ENCODE data around the gene CFAP58. TPM values are rescaled to one million over a fixed set of nuclear protein-coding genes. Genes with fewer than 3 reads are reported as not detected.

Gene CFAP58
- total RNA-seq, 4 donors from 2014 or later: 0.20 to 0.21 TPM; not detected in 2

DNA sequence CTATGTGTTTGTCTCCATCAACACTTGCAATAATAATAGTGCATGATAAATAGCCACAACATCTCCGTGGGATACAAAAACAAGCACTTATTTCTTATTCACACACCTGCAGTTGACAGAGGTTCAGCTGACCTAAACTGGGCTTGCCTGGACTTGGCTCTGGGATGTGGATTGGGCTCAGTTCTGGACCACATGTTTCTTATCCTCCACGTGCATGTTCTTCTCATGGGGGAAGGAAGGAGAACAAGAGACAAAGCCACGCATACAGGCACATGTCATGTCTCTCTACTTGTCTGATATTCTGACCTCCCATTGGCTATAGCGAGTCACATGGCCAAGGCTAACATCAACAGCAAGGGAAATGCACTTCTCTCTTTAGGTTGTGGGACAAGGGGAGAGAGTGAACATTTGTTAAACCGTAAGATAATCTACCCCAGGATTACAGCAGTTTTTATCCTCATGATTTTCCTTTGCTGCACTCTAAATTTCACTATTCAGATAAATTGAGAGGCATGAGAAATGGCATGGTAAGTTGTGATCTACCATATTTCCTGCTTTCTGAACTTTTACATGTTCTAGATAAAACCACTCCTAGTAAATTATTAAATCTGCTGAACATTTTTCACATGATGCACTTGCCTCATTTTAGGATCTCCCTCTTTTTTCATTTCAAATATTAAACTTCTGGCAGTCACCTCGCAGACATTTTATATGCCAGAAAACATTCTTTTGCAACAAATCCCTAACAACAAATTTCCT is 33.7 kb downstream of the CFAP58 start:
- DNase-seq (ENCODE audit: low spot score in 2 of 2): no peak
- no peaks in the 10 kb centered on the region for H3K4me1 ChIP-seq
- H3K27ac ChIP-seq: no peak overlapping the region
- 67 to 74% methylated on average over 6 of the region's 6 CpGs for WGBS, 2 donors
- TF ChIP-seq, protein P1, sequence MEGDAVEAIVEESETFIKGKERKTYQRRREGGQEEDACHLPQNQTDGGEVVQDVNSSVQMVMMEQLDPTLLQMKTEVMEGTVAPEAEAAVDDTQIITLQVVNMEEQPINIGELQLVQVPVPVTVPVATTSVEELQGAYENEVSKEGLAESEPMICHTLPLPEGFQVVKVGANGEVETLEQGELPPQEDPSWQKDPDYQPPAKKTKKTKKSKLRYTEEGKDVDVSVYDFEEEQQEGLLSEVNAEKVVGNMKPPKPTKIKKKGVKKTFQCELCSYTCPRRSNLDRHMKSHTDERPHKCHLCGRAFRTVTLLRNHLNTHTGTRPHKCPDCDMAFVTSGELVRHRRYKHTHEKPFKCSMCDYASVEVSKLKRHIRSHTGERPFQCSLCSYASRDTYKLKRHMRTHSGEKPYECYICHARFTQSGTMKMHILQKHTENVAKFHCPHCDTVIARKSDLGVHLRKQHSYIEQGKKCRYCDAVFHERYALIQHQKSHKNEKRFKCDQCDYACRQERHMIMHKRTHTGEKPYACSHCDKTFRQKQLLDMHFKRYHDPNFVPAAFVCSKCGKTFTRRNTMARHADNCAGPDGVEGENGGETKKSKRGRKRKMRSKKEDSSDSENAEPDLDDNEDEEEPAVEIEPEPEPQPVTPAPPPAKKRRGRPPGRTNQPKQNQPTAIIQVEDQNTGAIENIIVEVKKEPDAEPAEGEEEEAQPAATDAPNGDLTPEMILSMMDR (IDR thresholded peaks at IDR 0.05): no peak
- TF ChIP-seq POLR2A (IDR thresholded peaks at IDR 0.05) (no peak), EP300 (IDR thresholded peaks at IDR 0.05) (no peak)
- no peaks in the 10 kb centered on the region for H3K36me3 ChIP-seq
- no peaks in the 10 kb centered on the region for H3K27me3 ChIP-seq
- H3K9me3 ChIP-seq: no peaks in the 10 kb centered on the region
- H3K4me3 ChIP-seq: no peak overlapping the region

DNA sequence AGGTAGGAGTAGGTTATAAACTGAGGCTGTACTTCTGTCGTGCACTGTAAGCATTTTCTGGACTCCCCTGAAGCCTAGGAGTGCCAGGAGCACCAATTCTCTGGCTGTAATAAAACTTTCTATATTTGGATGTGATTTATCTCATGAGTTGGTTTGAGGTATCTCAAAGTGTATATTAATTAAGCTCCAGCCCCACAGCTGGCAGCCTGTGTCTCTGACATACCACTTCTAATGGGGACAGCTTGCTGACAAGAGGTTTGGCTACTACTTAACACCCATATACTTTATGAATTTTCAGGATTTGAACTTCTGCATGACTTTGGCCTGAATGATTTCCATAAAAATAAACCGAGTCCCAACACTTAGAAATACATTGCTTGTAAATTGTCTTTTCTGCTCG is 35.2 kb downstream of the CFAP58 start:
- Histone ChIP-seq H3K4me1 (no peaks in the 10 kb centered on the region), H3K4me3 (no peak overlapping the region), H3K27me3 (no peaks in the 10 kb centered on the region), H3K27ac (no peak overlapping the region), H3K9me3 (no peaks in the 10 kb centered on the region), H3K36me3 (no peaks in the 10 kb centered on the region)
- TF ChIP-seq EP300 (IDR thresholded peaks at IDR 0.05): no peak
- TF ChIP-seq POLR2A (IDR thresholded peaks at IDR 0.05): no peak
- TF ChIP-seq, protein P1 (IDR thresholded peaks at IDR 0.05): no peak
- WGBS, 2 donors: 69 to 84% methylated on average over 3 of the region's 3 CpGs
- no peak for DNase-seq (ENCODE audit: low spot score in 2 of 2)

DNA sequence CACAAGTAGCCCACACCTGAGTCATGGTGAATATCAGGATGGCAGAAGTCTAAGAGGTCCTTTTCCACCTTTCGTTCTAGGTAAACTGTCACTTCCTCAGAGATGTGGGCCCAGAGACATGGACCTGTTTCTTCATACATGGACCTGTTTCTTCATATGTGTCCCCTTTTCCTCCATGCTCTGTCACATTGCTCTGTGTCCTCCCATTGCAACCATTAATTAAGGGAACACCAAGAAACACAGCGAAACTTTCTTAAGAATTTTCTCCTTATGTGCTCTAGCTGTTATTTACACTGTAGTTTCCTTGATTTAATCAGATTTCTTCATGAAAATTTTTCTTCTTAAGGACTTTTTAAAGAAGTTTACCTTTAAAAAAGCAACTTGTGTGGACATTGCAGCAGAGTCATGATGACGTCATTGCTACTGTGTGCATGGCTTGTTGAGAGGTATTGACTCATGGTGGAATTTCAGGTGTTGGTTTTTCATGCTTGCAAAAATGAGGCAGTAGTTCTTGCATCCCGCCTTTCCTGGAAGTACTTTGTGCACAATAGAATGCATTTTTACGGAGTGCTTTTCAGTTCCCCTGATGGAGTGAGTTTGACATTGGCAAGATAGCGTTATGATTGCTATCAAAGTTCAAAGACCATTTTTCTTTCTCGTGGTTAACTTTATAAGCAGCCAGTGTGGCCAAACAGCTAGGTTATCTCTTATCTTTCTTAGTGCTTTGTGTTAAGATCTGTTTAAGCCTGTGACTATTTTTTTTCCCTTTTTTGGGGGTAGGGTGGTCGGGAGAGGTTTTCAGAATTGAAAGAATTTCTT is 37.7 kb downstream of the CFAP58 start:
- H3K4me1 ChIP-seq: no peaks in the 10 kb centered on the region
- DNase-seq (ENCODE audit: low spot score in 2 of 2): no peak
- WGBS, 2 donors: 68 to 69% methylated on average over 8 of the region's 8 CpGs
- H3K36me3 ChIP-seq: no peaks in the 10 kb centered on the region
- no peak overlapping the region for H3K4me3 ChIP-seq
- H3K27ac ChIP-seq: no peak overlapping the region
- TF ChIP-seq EP300 (IDR thresholded peaks at IDR 0.05) (no peak), POLR2A (IDR thresholded peaks at IDR 0.05) (no peak)
- TF ChIP-seq, protein P1 (IDR thresholded peaks at IDR 0.05): no peak
- H3K27me3 ChIP-seq: no peaks in the 10 kb centered on the region
- H3K9me3 ChIP-seq: no peaks in the 10 kb centered on the region

DNA sequence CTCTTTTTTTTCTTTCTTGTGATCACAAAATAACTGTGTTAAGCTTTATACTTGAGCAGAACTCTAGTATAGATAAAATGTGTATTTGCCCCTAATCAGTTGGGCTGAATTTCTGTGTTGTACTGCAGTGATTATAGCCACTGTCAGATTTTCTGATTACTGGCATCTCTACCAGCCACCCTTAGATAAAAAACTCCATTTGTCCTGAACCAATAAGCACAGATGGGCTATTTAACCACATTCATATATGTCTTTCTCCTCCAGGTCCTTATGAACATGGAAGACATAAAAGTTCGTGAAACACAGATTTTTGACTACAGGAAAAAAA is 38.3 kb downstream of the CFAP58 start:
- DNase-seq (ENCODE audit: low spot score in 2 of 2): no peak
- WGBS, 2 donors: 71% methylated on average over 1 of the region's 1 CpG

DNA sequence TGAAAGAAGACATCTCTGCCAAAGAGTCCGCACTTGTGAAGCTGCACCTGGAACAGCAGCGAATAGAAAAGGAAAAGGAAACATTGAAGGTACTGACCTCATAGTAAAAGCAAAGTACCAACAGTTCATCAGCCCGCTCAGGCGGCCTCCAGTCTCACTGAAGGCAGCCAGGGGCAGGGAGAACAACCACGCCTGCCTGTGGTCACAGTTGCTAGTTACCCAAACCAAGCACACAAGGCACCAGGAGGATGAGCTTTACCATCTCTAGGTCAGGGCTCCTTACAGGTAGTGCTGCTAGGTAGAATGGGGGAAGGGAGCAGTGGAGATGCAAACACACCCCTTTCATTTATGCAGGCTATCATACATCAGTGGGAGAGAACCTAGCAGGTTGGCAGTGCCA is 39.8 kb downstream of the CFAP58 start:
- TF ChIP-seq EP300 (IDR thresholded peaks at IDR 0.05) (no peak), POLR2A (IDR thresholded peaks at IDR 0.05) (no peak)
- TF ChIP-seq, protein P1 (IDR thresholded peaks at IDR 0.05): no peak
- H3K36me3 ChIP-seq: no peaks in the 10 kb centered on the region
- no peak overlapping the region for H3K27ac ChIP-seq
- no peak for DNase-seq (ENCODE audit: low spot score in 2 of 2)
- H3K4me3 ChIP-seq: no peak overlapping the region
- WGBS, 2 donors: 82 to 90% methylated on average over 5 of the region's 5 CpGs
- no peaks in the 10 kb centered on the region for H3K9me3 ChIP-seq
- no peaks in the 10 kb centered on the region for H3K27me3 ChIP-seq
- no peaks in the 10 kb centered on the region for H3K4me1 ChIP-seq

More for the DNA sequence above, 38.3 kb downstream of the CFAP58 start:
- Histone ChIP-seq H3K27ac (no peak overlapping the region), H3K36me3 (no peaks in the 10 kb centered on the region), H3K27me3 (no peaks in the 10 kb centered on the region), H3K4me1 (no peaks in the 10 kb centered on the region), H3K9me3 (no peaks in the 10 kb centered on the region), H3K4me3 (no peak overlapping the region)
- no peak for TF ChIP-seq POLR2A (IDR thresholded peaks at IDR 0.05)
